ENCODE results near the gene PSMC3IP.

DNA sequence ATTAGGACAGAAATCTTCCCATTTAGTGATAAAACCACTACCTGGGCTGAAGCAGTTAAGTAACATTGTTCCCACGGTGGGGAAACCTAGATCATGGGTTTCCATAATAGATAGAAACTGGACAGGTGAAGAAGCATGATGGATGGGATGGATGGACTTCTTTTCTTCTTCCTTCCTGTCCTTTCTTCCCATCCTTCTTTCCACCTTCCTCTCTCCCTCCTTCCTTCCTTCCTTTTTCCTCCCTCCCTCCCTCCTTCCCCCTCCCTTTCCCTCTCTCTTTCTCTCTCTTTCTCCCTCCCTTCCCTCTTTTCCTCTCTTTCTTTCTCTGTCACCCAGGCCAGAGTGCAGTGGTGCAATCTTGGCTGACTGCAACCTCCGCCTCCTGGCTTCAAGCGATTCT, 3.1 kb downstream of the PSMC3IP start:
- TF ChIP-seq POLR2A (IDR thresholded peaks at IDR 0.05; ENCODE audit: extremely low read depth, insufficient read length) (no peak), MYC (IDR thresholded peaks at IDR 0.05; ENCODE audit: low read depth, low read length) (no peak)
- TF ChIP-seq, protein P1, sequence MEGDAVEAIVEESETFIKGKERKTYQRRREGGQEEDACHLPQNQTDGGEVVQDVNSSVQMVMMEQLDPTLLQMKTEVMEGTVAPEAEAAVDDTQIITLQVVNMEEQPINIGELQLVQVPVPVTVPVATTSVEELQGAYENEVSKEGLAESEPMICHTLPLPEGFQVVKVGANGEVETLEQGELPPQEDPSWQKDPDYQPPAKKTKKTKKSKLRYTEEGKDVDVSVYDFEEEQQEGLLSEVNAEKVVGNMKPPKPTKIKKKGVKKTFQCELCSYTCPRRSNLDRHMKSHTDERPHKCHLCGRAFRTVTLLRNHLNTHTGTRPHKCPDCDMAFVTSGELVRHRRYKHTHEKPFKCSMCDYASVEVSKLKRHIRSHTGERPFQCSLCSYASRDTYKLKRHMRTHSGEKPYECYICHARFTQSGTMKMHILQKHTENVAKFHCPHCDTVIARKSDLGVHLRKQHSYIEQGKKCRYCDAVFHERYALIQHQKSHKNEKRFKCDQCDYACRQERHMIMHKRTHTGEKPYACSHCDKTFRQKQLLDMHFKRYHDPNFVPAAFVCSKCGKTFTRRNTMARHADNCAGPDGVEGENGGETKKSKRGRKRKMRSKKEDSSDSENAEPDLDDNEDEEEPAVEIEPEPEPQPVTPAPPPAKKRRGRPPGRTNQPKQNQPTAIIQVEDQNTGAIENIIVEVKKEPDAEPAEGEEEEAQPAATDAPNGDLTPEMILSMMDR (IDR thresholded peaks at IDR 0.05; ENCODE audit: low read depth, low read length): no peak

Measured in NB4 (cell line).